ENCODE measurements around the gene PDE4D.

Gene PDE4D

GRCh38 chr5:58933891-58934628, 959.5 kb downstream of the PDE4D start:
- Histone ChIP-seq H3K4ac (ENCODE audit: low read length) (no peak overlapping the region), H4K91ac (ENCODE audit: low read depth, low read length, poor library complexity) (no peak overlapping the region), H2AK5ac (ENCODE audit: low read depth, low read length) (no peak overlapping the region), H3K27me3 (ENCODE audit: control insufficient read depth in 3 of 3, insufficient read depth in 3 of 3, low read depth in 1 of 3, low read length in 3 of 3) (no peaks in the 10 kb centered on the region), H3K79me1 (ENCODE audit: low read depth, low read length) (no peaks in the 10 kb centered on the region), H3K36me3 (replicated peaks in 1 of 2; ENCODE audit: control insufficient read depth in 2 of 2, insufficient read depth in 2 of 2, low read length in 2 of 2) (no peaks in the 10 kb centered on the region), H2BK5ac (ENCODE audit: low read length) (no peak overlapping the region), H3K4me1 (ENCODE audit: control insufficient read depth in 2 of 2, insufficient read depth in 1 of 2, low read depth in 1 of 2, low read length in 2 of 2) (peaks cover 0 to 2% of the 10 kb centered on the region in 2 donors), H3K9me3 (replicated peaks in 1 of 2; ENCODE audit: control insufficient read depth in 2 of 2, insufficient read depth in 1 of 2, low read depth in 1 of 2, low read length in 2 of 2) (no peaks in the 10 kb centered on the region), H3K18ac (ENCODE audit: low read length) (no peak overlapping the region), H2BK12ac (ENCODE audit: low read length) (no peak overlapping the region), H3K4me3 (ENCODE audit: low read length in 2 of 2) (no peak overlapping the region), H4K8ac (ENCODE audit: low read depth, low read length) (no peak overlapping the region), H3K14ac (ENCODE audit: low read length) (no peak overlapping the region), H2BK120ac (ENCODE audit: low read depth, low read length) (no peak overlapping the region), H2AFZ (ENCODE audit: low read length) (peak overlapping the region; percentile 5), H3K4me2 (ENCODE audit: insufficient read depth, low read length, poor library complexity, severe bottlenecking) (no peak overlapping the region), H2BK15ac (ENCODE audit: low read length) (no peak overlapping the region), H3K23ac (ENCODE audit: low read depth, low read length, poor library complexity) (no peak overlapping the region), H3K27ac (replicated peaks; ENCODE audit: low read length) (no peak overlapping the region), H3K9ac (ENCODE audit: low read depth, low read length, poor library complexity) (no peak overlapping the region)
- WGBS, 2 donors (ENCODE audit: extremely low coverage in 2 of 2, insufficient read length in 2 of 2, insufficient replicate concordance in 1 of 2): no CpG with 5 or more reads among the region's 6 CpGs
- no peak for DNase-seq (ENCODE audit: low spot score)

- Histone ChIP-seq H2BK15ac (ENCODE audit: low read length) (no peak overlapping the region), H3K4me2 (ENCODE audit: insufficient read depth, low read length, poor library complexity, severe bottlenecking) (no peak overlapping the region), H2BK5ac (ENCODE audit: low read length) (no peak overlapping the region), H3K9me3 (replicated peaks in 1 of 2; ENCODE audit: control insufficient read depth in 2 of 2, insufficient read depth in 1 of 2, low read depth in 1 of 2, low read length in 2 of 2) (no peaks in the 10 kb centered on the region), H3K27me3 (ENCODE audit: control insufficient read depth in 3 of 3, insufficient read depth in 3 of 3, low read depth in 1 of 3, low read length in 3 of 3) (peaks cover 0 to 9% (median 0%) of the 10 kb centered on the region in 3 experiments), H4K91ac (ENCODE audit: low read depth, low read length, poor library complexity) (no peak overlapping the region), H3K9ac (ENCODE audit: low read depth, low read length, poor library complexity) (no peak overlapping the region), H3K4me3 (ENCODE audit: low read length in 2 of 2) (no peak overlapping the region), H2BK120ac (ENCODE audit: low read depth, low read length) (no peak overlapping the region), H3K4me1 (ENCODE audit: control insufficient read depth in 2 of 2, insufficient read depth in 1 of 2, low read depth in 1 of 2, low read length in 2 of 2) (peaks cover 0 to 2% of the 10 kb centered on the region in 2 donors), H2BK12ac (ENCODE audit: low read length) (no peak overlapping the region), H3K36me3 (replicated peaks in 1 of 2; ENCODE audit: control insufficient read depth in 2 of 2, insufficient read depth in 2 of 2, low read length in 2 of 2) (no peaks in the 10 kb centered on the region), H2AFZ (ENCODE audit: low read length) (no peak overlapping the region), H3K14ac (ENCODE audit: low read length) (no peak overlapping the region), H2AK5ac (ENCODE audit: low read depth, low read length) (no peak overlapping the region), H3K79me1 (ENCODE audit: low read depth, low read length) (no peaks in the 10 kb centered on the region), H3K18ac (ENCODE audit: low read length) (no peak overlapping the region), H4K8ac (ENCODE audit: low read depth, low read length) (no peak overlapping the region), H3K23ac (ENCODE audit: low read depth, low read length, poor library complexity) (no peak overlapping the region), H3K4ac (ENCODE audit: low read length) (no peak overlapping the region), H3K27ac (replicated peaks; ENCODE audit: low read length) (no peak overlapping the region)
- no peak for DNase-seq (ENCODE audit: low spot score)
- WGBS, 2 donors (ENCODE audit: extremely low coverage in 2 of 2, insufficient read length in 2 of 2, insufficient replicate concordance in 1 of 2): no CpG with 5 or more reads among the region's 4 CpGs
Measured at GRCh38 chr5:58932057-58932612, 961.4 kb downstream of the PDE4D start.

GRCh38 chr5:58930520-58930919, 963.0 kb downstream of the PDE4D start:
- H2BK15ac ChIP-seq (ENCODE audit: low read length): no peak overlapping the region
- no peak overlapping the region for H3K27ac ChIP-seq (replicated peaks; ENCODE audit: low read length)
- H3K27me3 ChIP-seq (ENCODE audit: control insufficient read depth in 3 of 3, insufficient read depth in 3 of 3, low read depth in 1 of 3, low read length in 3 of 3): peaks cover 0 to 13% (median 0%) of the 10 kb centered on the region in 3 experiments
- H4K8ac ChIP-seq (ENCODE audit: low read depth, low read length): no peak overlapping the region
- H4K91ac ChIP-seq (ENCODE audit: low read depth, low read length, poor library complexity): no peak overlapping the region
- H2BK120ac ChIP-seq (ENCODE audit: low read depth, low read length): no peak overlapping the region
- peaks cover 3 to 8% of the 10 kb centered on the region in 2 donors for H3K4me1 ChIP-seq (ENCODE audit: control insufficient read depth in 2 of 2, insufficient read depth in 1 of 2, low read depth in 1 of 2, low read length in 2 of 2)
- H3K14ac ChIP-seq (ENCODE audit: low read length): no peak overlapping the region
- H3K36me3 ChIP-seq (replicated peaks in 1 of 2; ENCODE audit: control insufficient read depth in 2 of 2, insufficient read depth in 2 of 2, low read length in 2 of 2): no peaks in the 10 kb centered on the region
- no peak overlapping the region for H3K23ac ChIP-seq (ENCODE audit: low read depth, low read length, poor library complexity)
- DNase-seq (ENCODE audit: low spot score): no peak
- no peak overlapping the region for H2BK5ac ChIP-seq (ENCODE audit: low read length)
- H3K9ac ChIP-seq (ENCODE audit: low read depth, low read length, poor library complexity): no peak overlapping the region
- no peak overlapping the region for H2BK12ac ChIP-seq (ENCODE audit: low read length)
- no peaks in the 10 kb centered on the region for H3K79me1 ChIP-seq (ENCODE audit: low read depth, low read length)
- no CpG with 5 or more reads among the region's 3 CpGs for WGBS, 2 donors (ENCODE audit: extremely low coverage in 2 of 2, insufficient read length in 2 of 2, insufficient replicate concordance in 1 of 2)
- H2AK5ac ChIP-seq (ENCODE audit: low read depth, low read length): no peak overlapping the region
- no peak overlapping the region for H3K4me2 ChIP-seq (ENCODE audit: insufficient read depth, low read length, poor library complexity, severe bottlenecking)
- no peak overlapping the region for H3K4ac ChIP-seq (ENCODE audit: low read length)
- H3K4me3 ChIP-seq (ENCODE audit: low read length in 2 of 2): no peak overlapping the region
- H3K18ac ChIP-seq (ENCODE audit: low read length): no peak overlapping the region
- no peaks in the 10 kb centered on the region for H3K9me3 ChIP-seq (replicated peaks in 1 of 2; ENCODE audit: control insufficient read depth in 2 of 2, insufficient read depth in 1 of 2, low read depth in 1 of 2, low read length in 2 of 2)
- H2AFZ ChIP-seq (ENCODE audit: low read length): no peak overlapping the region

GRCh38 chr5:58929726-58930125, 963.8 kb downstream of the PDE4D start:
- H3K23ac ChIP-seq (ENCODE audit: low read depth, low read length, poor library complexity): no peak overlapping the region
- H3K4ac ChIP-seq (ENCODE audit: low read length): no peak overlapping the region
- H2BK5ac ChIP-seq (ENCODE audit: low read length): no peak overlapping the region
- H2BK15ac ChIP-seq (ENCODE audit: low read length): no peak overlapping the region
- no peak overlapping the region for H3K4me2 ChIP-seq (ENCODE audit: insufficient read depth, low read length, poor library complexity, severe bottlenecking)
- peaks cover 6% of the 10 kb centered on the region in 2 donors for H3K4me1 ChIP-seq (ENCODE audit: control insufficient read depth in 2 of 2, insufficient read depth in 1 of 2, low read depth in 1 of 2, low read length in 2 of 2)
- H4K8ac ChIP-seq (ENCODE audit: low read depth, low read length): no peak overlapping the region
- H3K14ac ChIP-seq (ENCODE audit: low read length): no peak overlapping the region
- H2BK12ac ChIP-seq (ENCODE audit: low read length): no peak overlapping the region
- no peak overlapping the region for H3K27ac ChIP-seq (replicated peaks; ENCODE audit: low read length)
- peak overlapping the region; percentile 3 for H3K9ac ChIP-seq (ENCODE audit: low read depth, low read length, poor library complexity)
- no peak overlapping the region for H2AFZ ChIP-seq (ENCODE audit: low read length)
- peaks cover 0 to 13% (median 0%) of the 10 kb centered on the region in 3 experiments for H3K27me3 ChIP-seq (ENCODE audit: control insufficient read depth in 3 of 3, insufficient read depth in 3 of 3, low read depth in 1 of 3, low read length in 3 of 3)
- no peaks in the 10 kb centered on the region for H3K79me1 ChIP-seq (ENCODE audit: low read depth, low read length)
- no peak overlapping the region for H2BK120ac ChIP-seq (ENCODE audit: low read depth, low read length)
- H3K36me3 ChIP-seq (replicated peaks in 1 of 2; ENCODE audit: control insufficient read depth in 2 of 2, insufficient read depth in 2 of 2, low read length in 2 of 2): no peaks in the 10 kb centered on the region
- H2AK5ac ChIP-seq (ENCODE audit: low read depth, low read length): no peak overlapping the region
- no peak overlapping the region for H3K18ac ChIP-seq (ENCODE audit: low read length)
- no peak overlapping the region for H3K4me3 ChIP-seq (ENCODE audit: low read length in 2 of 2)
- no CpG with 5 or more reads among the region's 1 CpG for WGBS, 2 donors (ENCODE audit: extremely low coverage in 2 of 2, insufficient read length in 2 of 2, insufficient replicate concordance in 1 of 2)
- DNase-seq (ENCODE audit: low spot score): no peak
- H4K91ac ChIP-seq (ENCODE audit: low read depth, low read length, poor library complexity): no peak overlapping the region
- no peaks in the 10 kb centered on the region for H3K9me3 ChIP-seq (replicated peaks in 1 of 2; ENCODE audit: control insufficient read depth in 2 of 2, insufficient read depth in 1 of 2, low read depth in 1 of 2, low read length in 2 of 2)
